Measurements from ENCODE around the gene AIG1. TPM values are rescaled to one million over a fixed set of nuclear protein-coding genes. Genes with fewer than 3 reads are reported as not detected.
A peak's percentile ranks its signal among the peaks of the same experiment; 100 is the strongest.

AIG1 gene
- polyA plus RNA-seq, 1 of the 3 experiments (the other 2 are of a cell fraction) = 36.8 TPM

- Histone ChIP-seq H2AFZ (ENCODE audit: low read depth) (no peak overlapping the region), H3K4me1 (ENCODE audit: control insufficient read depth in 1 of 2, insufficient read depth in 2 of 2, low read depth in 1 of 2, low read length in 1 of 2) (no peaks in the 10 kb centered on the region; a peak in 1 of 4 replicates), H3K36me3 (replicated peaks in 1 of 2; ENCODE audit: control insufficient read depth in 1 of 2, insufficient read depth in 2 of 2, low read length in 1 of 2) (no peaks in the 10 kb centered on the region), H3K4me3 (ENCODE audit: low read depth in 2 of 2, low read length in 1 of 2) (no peak overlapping the region), H3K9me2 (no peaks in the 10 kb centered on the region), H3K27me3 (ENCODE audit: insufficient read depth) (no peaks in the 10 kb centered on the region), H4K20me1 (ENCODE audit: insufficient read depth) (no peaks in the 10 kb centered on the region), H3K4me2 (no peak overlapping the region), H3F3A (replicated peaks; ENCODE audit: insufficient read depth) (no peaks in the 10 kb centered on the region), H3K9ac (no peak overlapping the region), H3K9me3 (no peaks in the 10 kb centered on the region), H3K27ac (ENCODE audit: low read depth in 2 of 2, low read length in 1 of 2) (no peak overlapping the region), H3K79me2 (ENCODE audit: insufficient read depth) (no peaks in the 10 kb centered on the region)
- no peak for TF ChIP-seq MXI1 (IDR thresholded peaks at IDR 0.05; ENCODE audit: low read depth, low read length)
- TF ChIP-seq, protein P1, sequence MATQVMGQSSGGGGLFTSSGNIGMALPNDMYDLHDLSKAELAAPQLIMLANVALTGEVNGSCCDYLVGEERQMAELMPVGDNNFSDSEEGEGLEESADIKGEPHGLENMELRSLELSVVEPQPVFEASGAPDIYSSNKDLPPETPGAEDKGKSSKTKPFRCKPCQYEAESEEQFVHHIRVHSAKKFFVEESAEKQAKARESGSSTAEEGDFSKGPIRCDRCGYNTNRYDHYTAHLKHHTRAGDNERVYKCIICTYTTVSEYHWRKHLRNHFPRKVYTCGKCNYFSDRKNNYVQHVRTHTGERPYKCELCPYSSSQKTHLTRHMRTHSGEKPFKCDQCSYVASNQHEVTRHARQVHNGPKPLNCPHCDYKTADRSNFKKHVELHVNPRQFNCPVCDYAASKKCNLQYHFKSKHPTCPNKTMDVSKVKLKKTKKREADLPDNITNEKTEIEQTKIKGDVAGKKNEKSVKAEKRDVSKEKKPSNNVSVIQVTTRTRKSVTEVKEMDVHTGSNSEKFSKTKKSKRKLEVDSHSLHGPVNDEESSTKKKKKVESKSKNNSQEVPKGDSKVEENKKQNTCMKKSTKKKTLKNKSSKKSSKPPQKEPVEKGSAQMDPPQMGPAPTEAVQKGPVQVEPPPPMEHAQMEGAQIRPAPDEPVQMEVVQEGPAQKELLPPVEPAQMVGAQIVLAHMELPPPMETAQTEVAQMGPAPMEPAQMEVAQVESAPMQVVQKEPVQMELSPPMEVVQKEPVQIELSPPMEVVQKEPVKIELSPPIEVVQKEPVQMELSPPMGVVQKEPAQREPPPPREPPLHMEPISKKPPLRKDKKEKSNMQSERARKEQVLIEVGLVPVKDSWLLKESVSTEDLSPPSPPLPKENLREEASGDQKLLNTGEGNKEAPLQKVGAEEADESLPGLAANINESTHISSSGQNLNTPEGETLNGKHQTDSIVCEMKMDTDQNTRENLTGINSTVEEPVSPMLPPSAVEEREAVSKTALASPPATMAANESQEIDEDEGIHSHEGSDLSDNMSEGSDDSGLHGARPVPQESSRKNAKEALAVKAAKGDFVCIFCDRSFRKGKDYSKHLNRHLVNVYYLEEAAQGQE (IDR thresholded peaks at IDR 0.05; ENCODE audit: low read depth, low read length) = peak; percentile 89
- no peak for DNase-seq
- WGBS (ENCODE audit: low lambda C conversion rate) = 87% methylated on average over 8 of the region's 8 CpGs
- CTCF ChIA-PET = no interaction called here
- POLR2A ChIA-PET = no interaction called here
These were observed 173.0 kb downstream of the AIG1 start for GRCh38 chr6:143233554-143234285.

DNA sequence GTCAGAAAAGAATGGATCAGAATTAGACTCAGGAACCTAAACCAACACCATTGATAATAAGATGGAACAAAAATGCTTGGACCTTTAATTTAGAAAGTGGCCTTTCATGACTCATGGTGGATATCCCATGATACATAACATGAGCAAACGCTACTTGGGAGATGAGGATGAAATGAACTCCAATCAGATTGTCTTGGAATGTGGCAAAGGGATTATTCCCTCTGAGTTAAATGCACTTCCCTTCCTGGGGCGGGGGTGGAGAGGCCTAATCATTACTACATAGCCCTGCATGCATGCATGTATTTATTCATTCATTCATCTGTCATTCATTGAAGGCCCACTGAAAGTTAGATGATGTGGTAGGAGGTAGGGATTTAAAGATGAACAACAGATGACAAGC lies 174.0 kb downstream of the AIG1 start:
- Histone ChIP-seq H3K4me2 (no peak overlapping the region), H3K4me1 (ENCODE audit: control insufficient read depth in 1 of 2, insufficient read depth in 2 of 2, low read depth in 1 of 2, low read length in 1 of 2) (no peaks in the 10 kb centered on the region; a peak in 1 of 4 replicates), H3F3A (replicated peaks; ENCODE audit: insufficient read depth) (no peaks in the 10 kb centered on the region), H4K20me1 (ENCODE audit: insufficient read depth) (no peaks in the 10 kb centered on the region), H3K27me3 (ENCODE audit: insufficient read depth) (no peaks in the 10 kb centered on the region), H3K27ac (ENCODE audit: low read depth in 2 of 2, low read length in 1 of 2) (no peak overlapping the region), H3K4me3 (ENCODE audit: low read depth in 2 of 2, low read length in 1 of 2) (no peak overlapping the region), H2AFZ (ENCODE audit: low read depth) (no peak overlapping the region), H3K9me2 (no peaks in the 10 kb centered on the region), H3K9me3 (no peaks in the 10 kb centered on the region), H3K9ac (no peak overlapping the region), H3K36me3 (replicated peaks in 1 of 2; ENCODE audit: control insufficient read depth in 1 of 2, insufficient read depth in 2 of 2, low read length in 1 of 2) (no peaks in the 10 kb centered on the region), H3K79me2 (ENCODE audit: insufficient read depth) (no peaks in the 10 kb centered on the region)
- CTCF ChIA-PET = no interaction called here
- POLR2A ChIA-PET = no interaction called here
- TF ChIP-seq, protein P2, sequence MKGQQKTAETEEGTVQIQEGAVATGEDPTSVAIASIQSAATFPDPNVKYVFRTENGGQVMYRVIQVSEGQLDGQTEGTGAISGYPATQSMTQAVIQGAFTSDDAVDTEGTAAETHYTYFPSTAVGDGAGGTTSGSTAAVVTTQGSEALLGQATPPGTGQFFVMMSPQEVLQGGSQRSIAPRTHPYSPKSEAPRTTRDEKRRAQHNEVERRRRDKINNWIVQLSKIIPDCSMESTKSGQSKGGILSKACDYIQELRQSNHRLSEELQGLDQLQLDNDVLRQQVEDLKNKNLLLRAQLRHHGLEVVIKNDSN (IDR thresholded peaks at IDR 0.05; ENCODE audit: borderline replicate concordance, low read depth) = no peak
- TF ChIP-seq SIN3A (IDR thresholded peaks at IDR 0.05; ENCODE audit: borderline replicate concordance, low read depth, low read length) = no peak
- TF ChIP-seq, protein P3, sequence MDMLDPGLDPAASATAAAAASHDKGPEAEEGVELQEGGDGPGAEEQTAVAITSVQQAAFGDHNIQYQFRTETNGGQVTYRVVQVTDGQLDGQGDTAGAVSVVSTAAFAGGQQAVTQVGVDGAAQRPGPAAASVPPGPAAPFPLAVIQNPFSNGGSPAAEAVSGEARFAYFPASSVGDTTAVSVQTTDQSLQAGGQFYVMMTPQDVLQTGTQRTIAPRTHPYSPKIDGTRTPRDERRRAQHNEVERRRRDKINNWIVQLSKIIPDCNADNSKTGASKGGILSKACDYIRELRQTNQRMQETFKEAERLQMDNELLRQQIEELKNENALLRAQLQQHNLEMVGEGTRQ (IDR thresholded peaks at IDR 0.05; ENCODE audit: borderline replicate concordance, low read depth, low read length) = no peak
- DNase-seq = no peak
- 70% methylated on average over 2 of the region's 2 CpGs for WGBS (ENCODE audit: low lambda C conversion rate)
